HepG2 (cell line): Measurements from ENCODE around the gene STAT6. TPM values are rescaled to one million over a fixed set of nuclear protein-coding genes. Genes with fewer than 3 reads are reported as not detected.
A peak's percentile ranks its signal among the peaks of the same experiment; 100 is the strongest.

Source experiments
- ASH2L ChIP-seq: fragments of 300-600, 200-600 bp; sonication (generic); IDR thresholded peaks from 2 replicates; pipeline ENCODE4 v1.7.0; 2017; ENCODE audit warnings: low read depth, mild to moderate bottlenecking, moderate library complexity, mixed read lengths, low read length; ENCODE audit not compliant: insufficient read length
- CREM ChIP-seq, 2 experiments: sonication (generic) in 1 of 2; formaldehyde crosslinking in 1 of 2; IDR thresholded peaks; 2 replicates each; pipeline versions ENCODE4 v1.4.0 to v1.6.1; 2016 to 2020; ENCODE audit warnings: antibody characterized with exemption in 1 of 2, mild to moderate bottlenecking in 1 of 2, missing genetic modification reagents in 1 of 2
- EZH2 ChIP-seq: conservative IDR thresholded peaks from 2 replicates; pipeline ENCODE4 v1.6.1; 2012; ENCODE audit warnings: mild to moderate bottlenecking, low read depth, low read length, moderate library complexity
- GATAD2A ChIP-seq: IDR thresholded peaks from 2 replicates; pipeline ENCODE4 v1.6.1; 2016
- HNF4A ChIP-seq: sonication (generic); formaldehyde crosslinking; IDR thresholded peaks from 2 replicates; pipeline ENCODE4 v1.4.0; 2020; ENCODE audit warnings: missing genetic modification reagents
- MIXL1 ChIP-seq: IDR thresholded peaks from 2 replicates; pipeline ENCODE4 v1.6.1; 2016
- MXI1 ChIP-seq: IDR thresholded peaks from 3 replicates; pipeline ENCODE4 v1.6.1; 2012; ENCODE audit warnings: low read depth, low read length, inconsistent platforms, borderline replicate concordance
- RARA ChIP-seq: IDR thresholded peaks from 2 replicates; pipeline ENCODE4 v1.6.1; 2016; ENCODE audit warnings: missing genetic modification reagents, missing compliant biosample characterization
- SRSF4 ChIP-seq: fragments of 200-400 bp; formaldehyde crosslinking; IDR thresholded peaks from one replicate; pipeline ENCODE4 v1.6.1; 2018; ENCODE audit warnings: mild to moderate bottlenecking, low read depth, low read length, moderate library complexity; ENCODE audit not compliant: poor library complexity, severe bottlenecking
- TP53 ChIP-seq: sonication (generic); formaldehyde crosslinking; conservative IDR thresholded peaks from 2 replicates; pipeline ENCODE4 v1.4.0; 2020; ENCODE audit warnings: missing genetic modification reagents
- ZNF564 ChIP-seq: sonication (generic); formaldehyde crosslinking; IDR thresholded peaks from 2 replicates; pipeline ENCODE4 v1.8.1; 2023; ENCODE audit warnings: mild to moderate bottlenecking, missing genetic modification reagents
- ZNF570 ChIP-seq: sonication (generic); formaldehyde crosslinking; IDR thresholded peaks from 2 replicates; pipeline ENCODE4 v1.4.0; 2020; ENCODE audit warnings: mild to moderate bottlenecking, missing genetic modification reagents, borderline replicate concordance
- polyA plus RNA-seq, 8 experiments: library from polyadenylated mRNA; depleted of rRNA in 3 of 8; stranded (reverse) in 7 of 8; unstranded in 1 of 8; fragments of >200 nt; fragmentation: Illumina TruSeq in 4 of 8; extraction: Trizol in 4 of 8; gene quantifications; 2 replicates each; pipeline versions ENCODE4 v1.2.1 to v1.2.3, GENCODE V29; 2011 to 2016; ENCODE audit warnings: low read depth in 4 of 8, missing spikeins in 1 of 8, mixed read lengths in 1 of 8; ENCODE audit not compliant: insufficient read depth in 1 of 8
- total RNA-seq, 5 experiments: library from RNA; depleted of rRNA; stranded (reverse); fragments of >200 nt; fragmentation: Illumina TruSeq; extraction: Trizol; gene quantifications; 2 replicates each; pipeline ENCODE4 v1.2.3, GENCODE V29; 2016; ENCODE audit warnings: low read depth in 1 of 5
- TF ChIP-seq, protein P1 (sequence below): sonication (generic); formaldehyde crosslinking; IDR thresholded peaks from 2 replicates; pipeline ENCODE4 v1.5.0; 2020; ENCODE audit warnings: mild to moderate bottlenecking, missing genetic modification reagents, borderline replicate concordance
- TF ChIP-seq, protein P2 (sequence below): sonication (generic); formaldehyde crosslinking; IDR thresholded peaks from 2 replicates; pipeline ENCODE4 v1.5.0; 2020; ENCODE audit warnings: missing genetic modification reagents
- TF ChIP-seq, protein P3 (sequence below): sonication (generic); formaldehyde crosslinking; IDR thresholded peaks from 2 replicates; pipeline ENCODE4 v1.5.0; 2020; ENCODE audit warnings: missing genetic modification reagents, mild to moderate bottlenecking, borderline replicate concordance
- TF ChIP-seq, protein P4 (sequence below): sonication (generic); formaldehyde crosslinking; IDR thresholded peaks from 2 replicates; pipeline ENCODE4 v1.4.0; 2020; ENCODE audit warnings: missing genetic modification reagents, mild to moderate bottlenecking, borderline replicate concordance
- TF ChIP-seq, protein P5 (sequence below): fragments of 450-650 bp; IDR thresholded peaks from 2 replicates; pipeline ENCODE4 v1.6.1; 2017

Gene STAT6
- total and polyA plus RNA-seq, 2 of the 13 experiments (the other 11 are each of a cell fraction or from before 2014, with no cell fraction given): 28.0 to 62.2 TPM

DNA sequence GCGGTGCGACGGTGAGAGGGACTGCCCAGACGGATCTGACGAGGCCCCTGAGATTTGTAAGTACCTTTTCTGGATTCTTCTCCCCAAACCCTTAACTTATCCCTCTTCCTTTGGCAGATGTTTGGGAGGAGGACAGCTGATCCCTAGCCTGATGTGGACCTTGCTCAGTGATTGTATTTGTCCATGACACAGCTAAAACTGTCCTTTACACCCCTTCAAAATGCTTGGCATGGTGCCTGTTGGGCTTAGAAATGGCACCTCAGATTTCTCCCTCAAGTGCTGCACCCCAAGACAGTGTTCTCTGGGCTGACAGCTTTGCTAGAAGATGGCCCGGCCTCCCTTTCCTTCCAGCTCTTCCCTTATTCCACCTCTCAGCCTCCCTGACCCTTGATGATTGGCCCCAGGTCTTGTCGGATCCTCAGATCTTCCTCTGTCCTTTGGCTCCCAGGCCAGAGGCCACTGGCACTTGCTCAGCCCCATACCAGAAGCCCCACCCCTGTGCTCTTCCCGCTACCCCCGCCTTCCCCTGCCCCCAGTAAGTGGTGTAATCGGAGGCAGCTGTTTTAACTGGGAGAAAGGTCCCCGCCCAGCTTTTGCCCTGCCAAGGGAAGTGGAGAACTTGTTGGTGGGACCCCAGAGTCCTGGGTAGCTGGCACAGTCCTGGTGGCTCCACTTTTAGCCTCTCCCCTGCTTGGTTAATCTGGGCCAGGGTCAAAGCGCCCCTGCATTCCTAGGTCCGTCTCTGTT lies 27.5 kb upstream of the STAT6 start (continued):
- TF ChIP-seq, protein P1, sequence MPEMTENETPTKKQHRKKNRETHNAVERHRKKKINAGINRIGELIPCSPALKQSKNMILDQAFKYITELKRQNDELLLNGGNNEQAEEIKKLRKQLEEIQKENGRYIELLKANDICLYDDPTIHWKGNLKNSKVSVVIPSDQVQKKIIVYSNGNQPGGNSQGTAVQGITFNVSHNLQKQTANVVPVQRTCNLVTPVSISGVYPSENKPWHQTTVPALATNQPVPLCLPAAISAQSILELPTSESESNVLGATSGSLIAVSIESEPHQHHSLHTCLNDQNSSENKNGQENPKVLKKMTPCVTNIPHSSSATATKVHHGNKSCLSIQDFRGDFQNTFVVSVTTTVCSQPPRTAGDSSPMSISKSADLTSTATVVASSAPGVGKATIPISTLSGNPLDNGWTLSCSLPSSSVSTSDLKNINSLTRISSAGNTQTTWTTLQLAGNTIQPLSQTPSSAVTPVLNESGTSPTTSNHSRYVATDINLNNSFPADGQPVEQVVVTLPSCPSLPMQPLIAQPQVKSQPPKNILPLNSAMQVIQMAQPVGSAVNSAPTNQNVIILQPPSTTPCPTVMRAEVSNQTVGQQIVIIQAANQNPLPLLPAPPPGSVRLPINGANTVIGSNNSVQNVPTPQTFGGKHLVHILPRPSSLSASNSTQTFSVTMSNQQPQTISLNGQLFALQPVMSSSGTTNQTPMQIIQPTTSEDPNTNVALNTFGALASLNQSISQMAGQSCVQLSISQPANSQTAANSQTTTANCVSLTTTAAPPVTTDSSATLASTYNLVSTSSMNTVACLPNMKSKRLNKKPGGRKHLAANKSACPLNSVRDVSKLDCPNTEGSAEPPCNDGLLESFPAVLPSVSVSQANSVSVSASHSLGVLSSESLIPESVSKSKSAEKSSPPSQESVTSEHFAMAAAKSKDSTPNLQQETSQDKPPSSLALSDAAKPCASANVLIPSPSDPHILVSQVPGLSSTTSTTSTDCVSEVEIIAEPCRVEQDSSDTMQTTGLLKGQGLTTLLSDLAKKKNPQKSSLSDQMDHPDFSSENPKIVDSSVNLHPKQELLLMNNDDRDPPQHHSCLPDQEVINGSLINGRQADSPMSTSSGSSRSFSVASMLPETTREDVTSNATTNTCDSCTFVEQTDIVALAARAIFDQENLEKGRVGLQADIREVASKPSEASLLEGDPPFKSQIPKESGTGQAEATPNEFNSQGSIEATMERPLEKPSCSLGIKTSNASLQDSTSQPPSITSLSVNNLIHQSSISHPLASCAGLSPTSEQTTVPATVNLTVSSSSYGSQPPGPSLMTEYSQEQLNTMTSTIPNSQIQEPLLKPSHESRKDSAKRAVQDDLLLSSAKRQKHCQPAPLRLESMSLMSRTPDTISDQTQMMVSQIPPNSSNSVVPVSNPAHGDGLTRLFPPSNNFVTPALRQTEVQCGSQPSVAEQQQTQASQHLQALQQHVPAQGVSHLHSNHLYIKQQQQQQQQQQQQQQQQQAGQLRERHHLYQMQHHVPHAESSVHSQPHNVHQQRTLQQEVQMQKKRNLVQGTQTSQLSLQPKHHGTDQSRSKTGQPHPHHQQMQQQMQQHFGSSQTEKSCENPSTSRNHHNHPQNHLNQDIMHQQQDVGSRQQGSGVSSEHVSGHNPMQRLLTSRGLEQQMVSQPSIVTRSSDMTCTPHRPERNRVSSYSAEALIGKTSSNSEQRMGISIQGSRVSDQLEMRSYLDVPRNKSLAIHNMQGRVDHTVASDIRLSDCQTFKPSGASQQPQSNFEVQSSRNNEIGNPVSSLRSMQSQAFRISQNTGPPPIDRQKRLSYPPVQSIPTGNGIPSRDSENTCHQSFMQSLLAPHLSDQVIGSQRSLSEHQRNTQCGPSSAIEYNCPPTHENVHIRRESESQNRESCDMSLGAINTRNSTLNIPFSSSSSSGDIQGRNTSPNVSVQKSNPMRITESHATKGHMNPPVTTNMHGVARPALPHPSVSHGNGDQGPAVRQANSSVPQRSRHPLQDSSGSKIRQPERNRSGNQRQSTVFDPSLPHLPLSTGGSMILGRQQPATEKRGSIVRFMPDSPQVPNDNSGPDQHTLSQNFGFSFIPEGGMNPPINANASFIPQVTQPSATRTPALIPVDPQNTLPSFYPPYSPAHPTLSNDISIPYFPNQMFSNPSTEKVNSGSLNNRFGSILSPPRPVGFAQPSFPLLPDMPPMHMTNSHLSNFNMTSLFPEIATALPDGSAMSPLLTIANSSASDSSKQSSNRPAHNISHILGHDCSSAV (CRISPR knock-in tag): no peak
- peak; percentile 84 for TF ChIP-seq RARA (CRISPR knock-in tag)
- TF ChIP-seq EZH2: no peak
- TF ChIP-seq ZNF564 (CRISPR knock-in tag): no peak
- TF ChIP-seq MXI1: no peak; the same call in 2 of the 3 replicates
- TF ChIP-seq ZNF570 (CRISPR knock-in tag): no peak
- TF ChIP-seq, protein P2, sequence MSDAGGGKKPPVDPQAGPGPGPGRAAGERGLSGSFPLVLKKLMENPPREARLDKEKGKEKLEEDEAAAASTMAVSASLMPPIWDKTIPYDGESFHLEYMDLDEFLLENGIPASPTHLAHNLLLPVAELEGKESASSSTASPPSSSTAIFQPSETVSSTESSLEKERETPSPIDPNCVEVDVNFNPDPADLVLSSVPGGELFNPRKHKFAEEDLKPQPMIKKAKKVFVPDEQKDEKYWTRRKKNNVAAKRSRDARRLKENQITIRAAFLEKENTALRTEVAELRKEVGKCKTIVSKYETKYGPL (CRISPR knock-in tag): no peak
- peak; percentile 80 for TF ChIP-seq HNF4A (CRISPR knock-in tag)
- TF ChIP-seq TP53 (CRISPR knock-in tag): no peak
- TF ChIP-seq MIXL1 (CRISPR knock-in tag): no peak
- TF ChIP-seq CREM (IDR thresholded peaks at IDR 0.05): peak; percentile 53; the same call in 1 of the 2 replicates
- TF ChIP-seq CREM (CRISPR knock-in tag; IDR thresholded peaks at IDR 0.05): no peak
- TF ChIP-seq ASH2L: peak; percentile 86
- TF ChIP-seq, protein P3, sequence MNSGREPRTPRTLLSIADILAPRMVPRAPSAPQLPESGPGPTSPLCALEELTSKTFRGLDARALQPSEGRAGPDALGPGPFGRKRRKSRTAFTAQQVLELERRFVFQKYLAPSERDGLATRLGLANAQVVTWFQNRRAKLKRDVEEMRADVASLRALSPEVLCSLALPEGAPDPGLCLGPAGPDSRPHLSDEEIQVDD (CRISPR knock-in tag): no peak
- TF ChIP-seq, protein P4, sequence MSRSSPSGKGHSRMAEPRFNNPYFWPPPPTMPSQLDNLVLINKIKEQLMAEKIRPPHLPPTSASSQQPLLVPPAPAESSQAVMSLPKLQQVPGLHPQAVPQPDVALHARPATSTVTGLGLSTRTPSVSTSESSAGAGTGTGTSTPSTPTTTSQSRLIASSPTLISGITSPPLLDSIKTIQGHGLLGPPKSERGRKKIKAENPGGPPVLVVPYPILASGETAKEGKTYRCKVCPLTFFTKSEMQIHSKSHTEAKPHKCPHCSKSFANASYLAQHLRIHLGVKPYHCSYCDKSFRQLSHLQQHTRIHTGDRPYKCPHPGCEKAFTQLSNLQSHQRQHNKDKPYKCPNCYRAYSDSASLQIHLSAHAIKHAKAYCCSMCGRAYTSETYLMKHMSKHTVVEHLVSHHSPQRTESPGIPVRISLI (CRISPR knock-in tag): no peak
- TF ChIP-seq, protein P5, sequence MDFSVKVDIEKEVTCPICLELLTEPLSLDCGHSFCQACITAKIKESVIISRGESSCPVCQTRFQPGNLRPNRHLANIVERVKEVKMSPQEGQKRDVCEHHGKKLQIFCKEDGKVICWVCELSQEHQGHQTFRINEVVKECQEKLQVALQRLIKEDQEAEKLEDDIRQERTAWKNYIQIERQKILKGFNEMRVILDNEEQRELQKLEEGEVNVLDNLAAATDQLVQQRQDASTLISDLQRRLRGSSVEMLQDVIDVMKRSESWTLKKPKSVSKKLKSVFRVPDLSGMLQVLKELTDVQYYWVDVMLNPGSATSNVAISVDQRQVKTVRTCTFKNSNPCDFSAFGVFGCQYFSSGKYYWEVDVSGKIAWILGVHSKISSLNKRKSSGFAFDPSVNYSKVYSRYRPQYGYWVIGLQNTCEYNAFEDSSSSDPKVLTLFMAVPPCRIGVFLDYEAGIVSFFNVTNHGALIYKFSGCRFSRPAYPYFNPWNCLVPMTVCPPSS: no peak
- TF ChIP-seq SRSF4: no peak
- peak; percentile 58 for TF ChIP-seq GATAD2A (CRISPR knock-in tag)
